Liver (tissue), 3 donors: ENCODE data around the gene CGB5.

ENCODE experiments used
- EGR1 ChIP-seq, 2 donors: IDR thresholded peaks; 2 replicates each; pipeline ENCODE4 v1.6.1; 2016 to 2018; ENCODE audit warnings: antibody characterized with exemption in 2 of 2, low read depth in 2 of 2
- FOXA2 ChIP-seq: IDR thresholded peaks from 2 replicates; pipeline ENCODE4 v1.6.1; 2016; ENCODE audit warnings: antibody characterized with exemption
- SP1 ChIP-seq: IDR thresholded peaks from 2 replicates; pipeline ENCODE4 v1.6.1; 2018; ENCODE audit warnings: antibody characterized with exemption, mild to moderate bottlenecking
- TF ChIP-seq, protein P1 (sequence below): fragments of 150-350 bp; IDR thresholded peaks from 2 replicates; pipeline ENCODE4 v1.5.1; 2017; ENCODE audit warnings: improper control_type of control experiment, low read depth, low read length; ENCODE audit not compliant: missing input control
- TF ChIP-seq, protein P2 (sequence below): IDR thresholded peaks from 2 replicates; pipeline ENCODE4 v1.6.1; 2016; ENCODE audit warnings: antibody characterized with exemption, mild to moderate bottlenecking
- donor health status: healthy.
- donor health status: healthy.

DNA sequence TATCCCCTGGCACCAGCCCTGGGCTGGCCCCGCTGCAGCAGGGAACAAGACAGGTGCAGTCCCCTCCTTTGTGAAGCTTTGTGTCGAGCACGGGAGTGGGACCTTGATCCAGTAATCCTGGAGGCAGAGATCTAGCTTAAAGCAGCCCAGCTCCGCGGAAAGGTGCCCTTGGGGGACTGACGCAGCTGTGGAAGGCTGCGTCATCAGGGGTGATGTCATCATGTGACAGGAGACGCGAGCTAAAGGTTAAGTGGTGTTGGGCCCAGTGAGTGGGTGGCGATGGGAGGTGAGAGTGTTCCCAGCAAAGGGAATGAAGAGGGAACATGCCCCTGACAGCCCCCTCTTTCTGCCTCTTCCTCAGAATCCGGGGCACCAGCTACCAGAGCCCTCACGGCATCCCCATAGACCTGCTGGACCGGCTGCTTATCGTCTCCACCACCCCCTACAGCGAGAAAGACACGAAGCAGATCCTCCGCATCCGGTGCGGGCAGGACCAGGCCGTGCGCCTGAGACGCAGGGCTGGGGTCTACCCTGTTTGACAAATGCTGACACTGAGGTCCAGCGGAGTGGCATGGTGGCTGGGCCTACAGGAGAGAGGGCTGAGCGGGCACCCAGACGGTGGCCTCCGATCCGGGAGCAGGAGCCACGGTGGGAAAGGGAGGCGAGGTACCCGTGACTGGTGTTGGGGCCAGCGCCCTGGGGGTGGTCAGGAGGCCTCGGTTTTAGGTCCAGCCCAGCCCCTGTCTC lies 29.4 kb upstream of the CGB5 start:
- no peak for TF ChIP-seq EGR1 (IDR thresholded peaks at IDR 0.05; ENCODE audit: low read depth in 2 of 2)
- TF ChIP-seq, protein P1, sequence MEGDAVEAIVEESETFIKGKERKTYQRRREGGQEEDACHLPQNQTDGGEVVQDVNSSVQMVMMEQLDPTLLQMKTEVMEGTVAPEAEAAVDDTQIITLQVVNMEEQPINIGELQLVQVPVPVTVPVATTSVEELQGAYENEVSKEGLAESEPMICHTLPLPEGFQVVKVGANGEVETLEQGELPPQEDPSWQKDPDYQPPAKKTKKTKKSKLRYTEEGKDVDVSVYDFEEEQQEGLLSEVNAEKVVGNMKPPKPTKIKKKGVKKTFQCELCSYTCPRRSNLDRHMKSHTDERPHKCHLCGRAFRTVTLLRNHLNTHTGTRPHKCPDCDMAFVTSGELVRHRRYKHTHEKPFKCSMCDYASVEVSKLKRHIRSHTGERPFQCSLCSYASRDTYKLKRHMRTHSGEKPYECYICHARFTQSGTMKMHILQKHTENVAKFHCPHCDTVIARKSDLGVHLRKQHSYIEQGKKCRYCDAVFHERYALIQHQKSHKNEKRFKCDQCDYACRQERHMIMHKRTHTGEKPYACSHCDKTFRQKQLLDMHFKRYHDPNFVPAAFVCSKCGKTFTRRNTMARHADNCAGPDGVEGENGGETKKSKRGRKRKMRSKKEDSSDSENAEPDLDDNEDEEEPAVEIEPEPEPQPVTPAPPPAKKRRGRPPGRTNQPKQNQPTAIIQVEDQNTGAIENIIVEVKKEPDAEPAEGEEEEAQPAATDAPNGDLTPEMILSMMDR: no peak
- TF ChIP-seq, protein P2, sequence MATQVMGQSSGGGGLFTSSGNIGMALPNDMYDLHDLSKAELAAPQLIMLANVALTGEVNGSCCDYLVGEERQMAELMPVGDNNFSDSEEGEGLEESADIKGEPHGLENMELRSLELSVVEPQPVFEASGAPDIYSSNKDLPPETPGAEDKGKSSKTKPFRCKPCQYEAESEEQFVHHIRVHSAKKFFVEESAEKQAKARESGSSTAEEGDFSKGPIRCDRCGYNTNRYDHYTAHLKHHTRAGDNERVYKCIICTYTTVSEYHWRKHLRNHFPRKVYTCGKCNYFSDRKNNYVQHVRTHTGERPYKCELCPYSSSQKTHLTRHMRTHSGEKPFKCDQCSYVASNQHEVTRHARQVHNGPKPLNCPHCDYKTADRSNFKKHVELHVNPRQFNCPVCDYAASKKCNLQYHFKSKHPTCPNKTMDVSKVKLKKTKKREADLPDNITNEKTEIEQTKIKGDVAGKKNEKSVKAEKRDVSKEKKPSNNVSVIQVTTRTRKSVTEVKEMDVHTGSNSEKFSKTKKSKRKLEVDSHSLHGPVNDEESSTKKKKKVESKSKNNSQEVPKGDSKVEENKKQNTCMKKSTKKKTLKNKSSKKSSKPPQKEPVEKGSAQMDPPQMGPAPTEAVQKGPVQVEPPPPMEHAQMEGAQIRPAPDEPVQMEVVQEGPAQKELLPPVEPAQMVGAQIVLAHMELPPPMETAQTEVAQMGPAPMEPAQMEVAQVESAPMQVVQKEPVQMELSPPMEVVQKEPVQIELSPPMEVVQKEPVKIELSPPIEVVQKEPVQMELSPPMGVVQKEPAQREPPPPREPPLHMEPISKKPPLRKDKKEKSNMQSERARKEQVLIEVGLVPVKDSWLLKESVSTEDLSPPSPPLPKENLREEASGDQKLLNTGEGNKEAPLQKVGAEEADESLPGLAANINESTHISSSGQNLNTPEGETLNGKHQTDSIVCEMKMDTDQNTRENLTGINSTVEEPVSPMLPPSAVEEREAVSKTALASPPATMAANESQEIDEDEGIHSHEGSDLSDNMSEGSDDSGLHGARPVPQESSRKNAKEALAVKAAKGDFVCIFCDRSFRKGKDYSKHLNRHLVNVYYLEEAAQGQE: no peak
- no peak for TF ChIP-seq SP1
- TF ChIP-seq FOXA2: no peak
